Measurements from ENCODE around the gene NCOA3. TPM values are rescaled to one million over a fixed set of nuclear protein-coding genes. Genes with fewer than 3 reads are reported as not detected.

Gene NCOA3
- total and polyA plus RNA-seq, 2 of the 8 experiments (the other 6 are each of a cell fraction or from before 2014, with no cell fraction given): 7.9 to 24.7 TPM

- TF ChIP-seq USF2 (IDR thresholded peaks at IDR 0.05; ENCODE audit: low read length): no peak
- TF ChIP-seq ATF3 (IDR thresholded peaks at IDR 0.05; ENCODE audit: insufficient read depth, low read depth, low read length): no peak
- TF ChIP-seq SUZ12 (IDR thresholded peaks at IDR 0.05; ENCODE audit: low read length): no peak
- no peak for TF ChIP-seq MAX (IDR thresholded peaks at IDR 0.05)
Observed at GRCh38 chr20:47492284-47492683, 9.4 kb upstream of the NCOA3 start (continued).
